ENCODE data around the gene SERPINA10.

GRCh38 chr14:94328196-94328595 lies 35.1 kb upstream of the SERPINA10 start:
- TF ChIP-seq CTCF (IDR thresholded peaks at IDR 0.05) (no peak), POLR2AphosphoS5 (IDR thresholded peaks at IDR 0.05) (no peak), POLR2A (IDR thresholded peaks at IDR 0.05) (no peak)

Measured in breast epithelium (tissue), 3 donors.